Omental fat pad (tissue), 4 donors: Measurements from ENCODE around the gene ZDHHC19. TPM values are rescaled to one million over a fixed set of nuclear protein-coding genes. Genes with fewer than 3 reads are reported as not detected.
"Not testable (repeated sequence)": the region's sequence is repeated elsewhere in the genome, so short reads cannot be mapped to it uniquely, and the experiment has no call there.

Experiments used
- ATAC-seq: fragments of 150-250 bp; one replicate; pipeline ENCODE4 v1.9.1; 2016; ENCODE audit warnings: mild to moderate bottlenecking, moderate library complexity; ENCODE audit not compliant: low FRiP score
- DNase-seq: peaks from one replicate; pipeline ENCODE4 v3.0.0-alpha.2; 2019; ENCODE audit warnings: low spot score
- CTCF ChIP-seq, 3 donors: fragments of 450-650 bp; IDR thresholded peaks; one replicate each; pipeline ENCODE4 v1.5.1; 2016 to 2017; ENCODE audit warnings: antibody characterized with exemption in 3 of 3, mild to moderate bottlenecking in 3 of 3, moderate library complexity in 2 of 3
- total RNA-seq, 4 donors: library from RNA; depleted of rRNA; stranded (reverse); fragments of >200 nt; gene quantifications; one replicate each; pipeline ENCODE4 v1.1.0, GENCODE V29; 2016

Gene ZDHHC19
- total RNA-seq, 4 donors from 2014 or later, result not detected

- DNase-seq (no peak), ATAC-seq (no peak)
- no peak for TF ChIP-seq CTCF (IDR thresholded peaks at IDR 0.05)
Measured at GRCh38 chr3:196193133-196193735, 18.0 kb downstream of the ZDHHC19 start.

DNA sequence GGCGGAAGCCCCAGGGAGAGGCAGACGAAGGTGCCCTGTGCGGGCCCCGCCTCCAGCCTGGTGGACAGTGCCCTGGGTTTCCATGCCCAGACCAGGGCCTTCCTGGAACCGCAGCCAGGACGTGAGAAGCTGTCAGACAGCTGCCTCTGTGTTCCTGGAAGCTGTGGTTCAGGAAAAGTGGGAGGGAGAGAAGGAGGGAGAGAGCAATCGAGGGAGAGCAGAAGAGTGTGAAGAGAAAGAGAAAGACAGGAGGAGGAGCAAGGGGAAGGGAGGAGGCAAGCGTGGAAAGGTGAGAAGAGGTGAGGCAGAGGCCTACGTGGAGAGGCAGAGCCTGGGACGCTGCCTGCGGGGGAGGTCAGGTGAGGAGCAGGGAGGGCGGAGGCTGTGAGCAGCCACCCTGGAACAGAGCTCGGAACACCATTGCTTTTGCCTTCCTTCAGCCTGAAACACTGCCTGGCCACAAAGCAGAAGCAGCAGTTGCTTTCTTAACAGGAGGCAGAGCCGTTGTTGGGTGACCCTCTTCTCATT is 18.6 kb downstream of the ZDHHC19 start:
- DNase-seq (no peak), ATAC-seq (peak; percentile 59)
- no peak for TF ChIP-seq CTCF (IDR thresholded peaks at IDR 0.05)

- peak; percentile 12 for ATAC-seq
- no peak for DNase-seq
- TF ChIP-seq CTCF (IDR thresholded peaks at IDR 0.05), result no peak
Measured at GRCh38 chr3:196192036-196192523, 19.1 kb downstream of the ZDHHC19 start.

GRCh38 chr3:196189566-196190347 is 21.4 kb downstream of the ZDHHC19 start:
- no peak for ATAC-seq
- no peak for TF ChIP-seq CTCF (IDR thresholded peaks at IDR 0.05)
- no peak for DNase-seq

- no peak for TF ChIP-seq CTCF (IDR thresholded peaks at IDR 0.05)
- no peak for ATAC-seq
- no peak for DNase-seq
Measured at GRCh38 chr3:196186651-196187573, 24.3 kb downstream of the ZDHHC19 start.

- TF ChIP-seq CTCF (IDR thresholded peaks at IDR 0.05), result no peak
- no peak for ATAC-seq
- no peak for DNase-seq
Measured at GRCh38 chr3:196184881-196185280, 26.3 kb downstream of the ZDHHC19 start.

DNA sequence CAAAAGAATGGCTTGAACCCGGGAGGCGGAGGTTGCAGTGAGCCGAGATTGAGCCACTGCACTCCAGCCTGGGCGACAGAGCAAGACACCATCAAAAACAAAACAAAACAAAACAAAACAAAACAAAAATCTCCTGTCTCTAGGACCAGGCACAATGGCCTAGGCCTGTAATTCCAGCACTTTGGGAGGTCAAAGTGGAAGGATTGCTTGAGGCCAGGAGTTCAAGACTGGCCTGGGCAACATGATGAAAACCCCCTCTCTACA is 27.1 kb downstream of the ZDHHC19 start:
- not testable (repeated sequence) for DNase-seq, ATAC-seq
